LNCaP clone FGC (cell line): ENCODE data around the gene EZH2.

ENCODE experiments used
- DNase-seq: peaks from one replicate; pipeline ENCODE4 v3.0.0-alpha.2; 2011; ENCODE audit warnings: low read depth
- H3K4me3 ChIP-seq: 2 replicates; pipeline ENCODE4 v1.5.1; 2011; ENCODE audit warnings: mild to moderate bottlenecking, low read depth, low read length, control low read depth
- CTCF ChIP-seq: IDR thresholded peaks from 2 replicates; pipeline ENCODE4 v1.5.1; 2012; ENCODE audit warnings: mild to moderate bottlenecking; ENCODE audit not compliant: control insufficient read depth, insufficient read depth; ENCODE audit errors: extremely low read depth

The EZH2 gene

GRCh38 chr7:148814922-148815559 lies 69.0 kb downstream of the EZH2 start:
- no peak for TF ChIP-seq CTCF
- H3K4me3 ChIP-seq = no peak overlapping the region
- DNase-seq = no peak

- no peak for TF ChIP-seq CTCF
- no peak for DNase-seq
- no peak overlapping the region for H3K4me3 ChIP-seq
Observed at GRCh38 chr7:148813890-148814289, 70.2 kb downstream of the EZH2 start.

- TF ChIP-seq CTCF = no peak
- DNase-seq = no peak
- no peak overlapping the region for H3K4me3 ChIP-seq
Observed at GRCh38 chr7:148811892-148812291, 72.2 kb downstream of the EZH2 start.

GRCh38 chr7:148809856-148810255 lies 74.2 kb downstream of the EZH2 start:
- H3K4me3 ChIP-seq = no peak overlapping the region
- DNase-seq = no peak
- TF ChIP-seq CTCF = no peak

GRCh38 chr7:148807436-148807835 lies 76.7 kb downstream of the EZH2 start:
- no peak for DNase-seq
- H3K4me3 ChIP-seq = no peak overlapping the region
- TF ChIP-seq CTCF = no peak

GRCh38 chr7:148806187-148806586 lies 77.9 kb downstream of the EZH2 start:
- no peak for TF ChIP-seq CTCF

More at GRCh38 chr7:148806187-148806586, 77.9 kb downstream of the EZH2 start:
- no peak for DNase-seq
- no peak overlapping the region for H3K4me3 ChIP-seq
